Body of pancreas (tissue), 4 donors: ENCODE data around the gene GPR37. TPM values are rescaled to one million over a fixed set of nuclear protein-coding genes. Genes with fewer than 3 reads are reported as not detected.

Source experiments
- ATAC-seq: fragments of 150-250 bp; one replicate; pipeline ENCODE4 v1.9.1; 2016
- DNase-seq, 4 donors: peaks; one replicate each; pipeline ENCODE4 v3.0.0-alpha.2; 2019
- H3K27ac ChIP-seq, 4 donors: fragments of 200-600 bp; sonication (generic); 1 replicate in 3 of 4; 2 replicates in 1 of 4; pipeline versions ENCODE4 v1.5.1 to v1.6.1; 2016 to 2019; ENCODE audit warnings: mild to moderate bottlenecking in 1 of 4, mixed read lengths in 1 of 4, moderate library complexity in 1 of 4
- H3K27me3 ChIP-seq, 2 donors: fragments of 200-600 bp; sonication (generic); one replicate each; pipeline ENCODE4 v1.6.0; 2016; ENCODE audit warnings: mild to moderate bottlenecking in 1 of 2
- H3K36me3 ChIP-seq, 2 donors: fragments of 200-600 bp; sonication (generic); replicated peaks in 1 of 2; 2 replicates each; pipeline ENCODE4 v1.5.1; 2016; ENCODE audit warnings: low read depth in 2 of 2; ENCODE audit not compliant: insufficient read depth in 1 of 2
- H3K4me1 ChIP-seq: fragments of 200-600 bp; sonication (generic); one replicate; pipeline ENCODE4 v1.6.0; 2016
- H3K4me3 ChIP-seq, 2 donors: fragments of 200-600 bp; sonication (generic); 1 replicate in 1 of 2; 2 replicates in 1 of 2; pipeline ENCODE4 v1.5.1; 2016 to 2019
- H3K9me3 ChIP-seq, 3 donors: fragments of 200-600 bp; sonication (generic); 1 replicate in 2 of 3; 2 replicates in 1 of 3; pipeline ENCODE4 v1.5.1; 2016
- CTCF ChIP-seq, 7 experiments: fragments of 450-650 bp in 4 of 7; fragments of 200-600 bp in 3 of 7; sonication (generic) in 3 of 7; IDR thresholded peaks; one replicate each; pipeline ENCODE4 v1.5.1; 2016 to 2019; ENCODE audit warnings: antibody characterized with exemption in 7 of 7
- POLR2A ChIP-seq, 3 donors: fragments of 450-650 bp; IDR thresholded peaks; one replicate each; pipeline ENCODE4 v1.6.1; 2016; ENCODE audit warnings: antibody characterized with exemption in 3 of 3, mild to moderate bottlenecking in 2 of 3
- WGBS, 2 donors: methylation state at CpG; one replicate each; pipeline ENCODE4 v1.1.5; 2017; 5-methylcytosine and 5-hydroxymethylcytosine counted together
- intact Hi-C: fragments of 100-400 bp; cut with DNase I; formaldehyde crosslinking; loops from one replicate; pipeline ENCODE4 v1.15.1; 2023
- total RNA-seq, 2 donors: library from RNA; depleted of rRNA; stranded (reverse); fragments of >200 nt; gene quantifications; one replicate each; pipeline ENCODE4 v1.1.0, GENCODE V29; 2016

The GPR37 gene
- total RNA-seq, 2 donors from 2014 or later: 2.6 to 5.7 TPM

- no peak for TF ChIP-seq POLR2A (IDR thresholded peaks at IDR 0.05)
- no peak for TF ChIP-seq CTCF (IDR thresholded peaks at IDR 0.05)
- no peak overlapping the region for H3K27ac ChIP-seq
- 71 to 84% methylated on average over 2 of the region's 2 CpGs for WGBS, 2 donors
- intact Hi-C loops: no loop called here
- no peaks in the 10 kb centered on the region for H3K36me3 ChIP-seq
- DNase-seq (no peak), ATAC-seq (no peak)
- H3K4me3 ChIP-seq: no peak overlapping the region
- peaks cover 0 to 11% of the 10 kb centered on the region in 2 donors for H3K27me3 ChIP-seq
- peaks cover 32% of the 10 kb centered on the region for H3K4me1 ChIP-seq
- H3K9me3 ChIP-seq: no peaks in the 10 kb centered on the region
Observed at GRCh38 chr7:124761164-124761715, 4.4 kb downstream of the GPR37 start.

GRCh38 chr7:124758327-124758726 is 7.3 kb downstream of the GPR37 start:
- H3K36me3 ChIP-seq: no peaks in the 10 kb centered on the region
- DNase-seq (no peak), ATAC-seq (no peak)
- no peak for TF ChIP-seq POLR2A (IDR thresholded peaks at IDR 0.05)
- TF ChIP-seq CTCF (IDR thresholded peaks at IDR 0.05): no peak
- no peaks in the 10 kb centered on the region for H3K27me3 ChIP-seq
- H3K4me1 ChIP-seq: peaks cover 12% of the 10 kb centered on the region
- H3K4me3 ChIP-seq: no peak overlapping the region
- no peak overlapping the region for H3K27ac ChIP-seq
- intact Hi-C loops: no loop called here
- H3K9me3 ChIP-seq: no peaks in the 10 kb centered on the region
- 72 to 76% methylated on average over 2 of the region's 2 CpGs for WGBS, 2 donors

- no peak for DNase-seq
- intact Hi-C loops: no loop called here
- Histone ChIP-seq H3K36me3 (no peaks in the 10 kb centered on the region), H3K27me3 (no peaks in the 10 kb centered on the region), H3K9me3 (no peaks in the 10 kb centered on the region), H3K4me1 (no peaks in the 10 kb centered on the region), H3K4me3 (no peak overlapping the region), H3K27ac (no peak overlapping the region)
- TF ChIP-seq CTCF (IDR thresholded peaks at IDR 0.05): no peak
- no peak for TF ChIP-seq POLR2A (IDR thresholded peaks at IDR 0.05)
- no peak for ATAC-seq
- 40 to 56% methylated on average over 1 of the region's 1 CpG for WGBS, 2 donors
Observed at GRCh38 chr7:124754576-124755268, 10.9 kb downstream of the GPR37 start.

DNA sequence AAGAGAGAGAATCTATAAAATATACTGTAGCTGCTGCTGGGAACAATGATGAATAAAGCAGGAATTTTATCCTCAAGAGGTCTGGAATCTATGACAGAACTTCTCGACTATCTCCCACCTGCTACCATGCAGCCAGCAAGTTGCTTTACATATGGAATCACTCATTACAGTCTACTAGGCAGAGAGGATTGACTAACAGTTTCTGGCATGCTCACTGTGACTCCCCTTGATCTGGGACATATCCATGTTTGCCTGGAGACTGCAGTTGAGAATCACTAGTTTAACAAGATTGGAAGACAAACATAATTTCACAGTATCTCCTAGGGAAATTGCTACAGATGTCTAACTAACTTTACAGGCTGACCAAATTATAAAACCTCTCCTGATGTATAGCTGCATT is 13.3 kb downstream of the GPR37 start:
- no peaks in the 10 kb centered on the region for H3K4me1 ChIP-seq
- no peaks in the 10 kb centered on the region for H3K27me3 ChIP-seq
- H3K27ac ChIP-seq: no peak overlapping the region
- DNase-seq: no peak
- intact Hi-C loops: no loop called here
- ATAC-seq: no peak
- H3K4me3 ChIP-seq: no peak overlapping the region
- H3K9me3 ChIP-seq: no peaks in the 10 kb centered on the region
- no peak for TF ChIP-seq POLR2A (IDR thresholded peaks at IDR 0.05)
- no peak for TF ChIP-seq CTCF (IDR thresholded peaks at IDR 0.05)
- H3K36me3 ChIP-seq: no peaks in the 10 kb centered on the region
- 53% methylated on average over 1 of the region's 1 CpG for WGBS, 2 donors

- 84 to 90% methylated on average over 2 of the region's 2 CpGs for WGBS, 2 donors
- no peak for ATAC-seq
- Histone ChIP-seq H3K9me3 (no peaks in the 10 kb centered on the region), H3K36me3 (no peaks in the 10 kb centered on the region), H3K4me1 (no peaks in the 10 kb centered on the region), H3K4me3 (no peak overlapping the region), H3K27ac (no peak overlapping the region), H3K27me3 (no peaks in the 10 kb centered on the region)
- intact Hi-C loops: no loop called here
- no peak for DNase-seq
- TF ChIP-seq CTCF (IDR thresholded peaks at IDR 0.05) (no peak), POLR2A (IDR thresholded peaks at IDR 0.05) (no peak)
Observed at GRCh38 chr7:124751027-124751426, 14.6 kb downstream of the GPR37 start.
